ENCODE measurements around the gene ASTN1.

The ASTN1 gene

GRCh38 chr1:176943783-176944182 is 220.7 kb downstream of the ASTN1 start:
- TF ChIP-seq CTCF (IDR thresholded peaks at IDR 0.05; ENCODE audit: low read depth, low read length, missing control alignments): no peak
- DNase-seq (ENCODE audit: low read depth): no peak
- H3K4me3 ChIP-seq (ENCODE audit: low read depth, low read length): no peak overlapping the region
- in situ Hi-C loops (cut with HindIII; ENCODE audit: low sequenced_read_pairs): no loop called here

- DNase-seq (ENCODE audit: low read depth): no peak
- no peak overlapping the region for H3K4me3 ChIP-seq (ENCODE audit: low read depth, low read length)
- TF ChIP-seq CTCF (IDR thresholded peaks at IDR 0.05; ENCODE audit: low read depth, low read length, missing control alignments): no peak
- in situ Hi-C loops (cut with HindIII; ENCODE audit: low sequenced_read_pairs): no loop called here
Observed at GRCh38 chr1:176942346-176942745, 222.2 kb downstream of the ASTN1 start.

GRCh38 chr1:176939993-176940392 is 224.5 kb downstream of the ASTN1 start:
- in situ Hi-C loops (cut with HindIII; ENCODE audit: low sequenced_read_pairs): no loop called here
- no peak for TF ChIP-seq CTCF (IDR thresholded peaks at IDR 0.05; ENCODE audit: low read depth, low read length, missing control alignments)

GRCh38 chr1:176938375-176938774 is 226.1 kb downstream of the ASTN1 start:
- no peak for DNase-seq (ENCODE audit: low read depth)
- no peak overlapping the region for H3K4me3 ChIP-seq (ENCODE audit: low read depth, low read length)
- in situ Hi-C loops (cut with HindIII; ENCODE audit: low sequenced_read_pairs): no loop called here
- no peak for TF ChIP-seq CTCF (IDR thresholded peaks at IDR 0.05; ENCODE audit: low read depth, low read length, missing control alignments)

More at GRCh38 chr1:176939993-176940392, 224.5 kb downstream of the ASTN1 start:
- no peak for DNase-seq (ENCODE audit: low read depth)
- no peak overlapping the region for H3K4me3 ChIP-seq (ENCODE audit: low read depth, low read length)

- in situ Hi-C loops (cut with HindIII; ENCODE audit: low sequenced_read_pairs): no loop called here
- no peak for DNase-seq (ENCODE audit: low read depth)
- no peak overlapping the region for H3K4me3 ChIP-seq (ENCODE audit: low read depth, low read length)
- no peak for TF ChIP-seq CTCF (IDR thresholded peaks at IDR 0.05; ENCODE audit: low read depth, low read length, missing control alignments)
Observed at GRCh38 chr1:176934370-176934769, 230.1 kb downstream of the ASTN1 start.

GRCh38 chr1:176932114-176933104 is 232.1 kb downstream of the ASTN1 start:
- no peak for DNase-seq (ENCODE audit: low read depth)
- no peak overlapping the region for H3K4me3 ChIP-seq (ENCODE audit: low read depth, low read length)
- in situ Hi-C loops (cut with HindIII; ENCODE audit: low sequenced_read_pairs): no loop called here
- TF ChIP-seq CTCF (IDR thresholded peaks at IDR 0.05; ENCODE audit: low read depth, low read length, missing control alignments): no peak

Data from astrocyte of the cerebellum (primary cell).